Mucosa of descending colon (tissue), 3 donors: Measurements from ENCODE around the gene EVC2. TPM values are rescaled to one million over a fixed set of nuclear protein-coding genes. Genes with fewer than 3 reads are reported as not detected.

Experiments used
- ATAC-seq: fragments of 200-7000 bp; cut with Tn5 transposase; one replicate; pipeline ENCODE4 v1.9.1; 2020; ENCODE audit warnings: mild to moderate bottlenecking, moderate library complexity
- DNase-seq, 3 donors: peaks; one replicate each; pipeline ENCODE4 v3.0.0-alpha.2; 2020
- H3K36me3 ChIP-seq: fragments of 200-600 bp; one replicate; pipeline ENCODE4 v1.8.0; 2021; ENCODE audit warnings: low read depth, mild to moderate bottlenecking
- H3K4me1 ChIP-seq: fragments of 200-600 bp; one replicate; pipeline ENCODE4 v1.8.0; 2021; ENCODE audit warnings: low read depth, mild to moderate bottlenecking
- H3K4me3 ChIP-seq: fragments of 200-600 bp; one replicate; pipeline ENCODE4 v1.8.0; 2021; ENCODE audit warnings: mild to moderate bottlenecking
- H3K9me3 ChIP-seq: fragments of 200-600 bp; one replicate; pipeline ENCODE4 v1.8.0; 2021; ENCODE audit warnings: mild to moderate bottlenecking
- intact Hi-C, 2 donors: fragments of 100-400 bp; cut with DNase I in 1 of 2; cut with micrococcal nuclease in 1 of 2; formaldehyde crosslinking; loops; one replicate each; pipeline versions ENCODE4 v1.11.0 to v1.11.1; 2022; cut with DNase I, micrococcal nuclease
- total RNA-seq, 3 donors: library from RNA; stranded (reverse); fragmentation: NEBNext Ultra II Directional in 2 of 3; extraction: Animal tissue kit (Norgen Biotek cat#: 25700) in 2 of 3; gene quantifications; one replicate each; pipeline versions ENCODE4 v1.2.1 to v1.2.4, GENCODE V29; 2021 to 2023
- TF ChIP-seq, protein P1 (sequence below): fragments of 200-600 bp; IDR thresholded peaks from one replicate; pipeline ENCODE4 v1.8.0; 2022; ENCODE audit warnings: antibody characterized with exemption, mild to moderate bottlenecking
- donor health status: DM: no; HTN: no; CAD: no; lungs with moderate emphysema.
- donor health status: DM: no; HTN: no; CAD: no.
- donor health status: DM: no; HTN: yes; CAD: no.

The EVC2 gene
- total RNA-seq, 3 donors from 2014 or later = 0.64 to 6.5 (median 1.1) TPM

DNA sequence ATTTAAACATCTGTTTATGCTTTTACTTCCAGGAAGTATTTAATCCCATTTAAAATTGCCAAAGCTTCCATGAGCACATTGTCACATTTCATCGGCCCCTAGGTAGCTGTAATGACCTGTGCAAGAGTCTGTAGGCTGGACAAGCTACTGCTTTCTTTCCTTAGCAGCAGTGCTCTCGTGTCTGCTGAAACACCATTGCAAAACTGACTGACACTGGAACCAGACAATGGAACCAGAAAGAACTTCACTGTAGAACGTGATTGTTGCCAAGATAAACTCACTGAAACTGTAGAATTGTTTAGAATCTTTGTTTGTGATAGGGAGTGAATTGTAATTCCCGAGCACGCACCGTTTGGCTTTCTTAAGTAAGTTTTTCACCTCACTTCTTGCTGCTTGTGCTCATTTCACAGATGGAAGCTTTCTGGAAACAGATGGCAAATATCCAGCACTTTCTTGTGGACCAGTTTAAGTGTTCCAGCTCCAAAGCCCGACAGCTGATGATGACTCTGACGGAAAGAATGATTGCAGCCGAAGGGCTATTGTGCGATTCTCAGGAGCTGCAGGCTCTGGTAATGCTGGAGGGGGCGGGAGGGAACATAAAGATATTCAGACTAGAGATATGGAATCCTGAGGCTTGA lies 39.5 kb upstream of the EVC2 start:
- ATAC-seq (no peak), DNase-seq (peak in 1 of 3 donors; percentile 17)
- no peaks in the 10 kb centered on the region for H3K9me3 ChIP-seq
- no peak overlapping the region for H3K4me3 ChIP-seq
- H3K36me3 ChIP-seq = no peaks in the 10 kb centered on the region
- H3K4me1 ChIP-seq = no peaks in the 10 kb centered on the region
- intact Hi-C loops = no loop called here
- TF ChIP-seq, protein P1, sequence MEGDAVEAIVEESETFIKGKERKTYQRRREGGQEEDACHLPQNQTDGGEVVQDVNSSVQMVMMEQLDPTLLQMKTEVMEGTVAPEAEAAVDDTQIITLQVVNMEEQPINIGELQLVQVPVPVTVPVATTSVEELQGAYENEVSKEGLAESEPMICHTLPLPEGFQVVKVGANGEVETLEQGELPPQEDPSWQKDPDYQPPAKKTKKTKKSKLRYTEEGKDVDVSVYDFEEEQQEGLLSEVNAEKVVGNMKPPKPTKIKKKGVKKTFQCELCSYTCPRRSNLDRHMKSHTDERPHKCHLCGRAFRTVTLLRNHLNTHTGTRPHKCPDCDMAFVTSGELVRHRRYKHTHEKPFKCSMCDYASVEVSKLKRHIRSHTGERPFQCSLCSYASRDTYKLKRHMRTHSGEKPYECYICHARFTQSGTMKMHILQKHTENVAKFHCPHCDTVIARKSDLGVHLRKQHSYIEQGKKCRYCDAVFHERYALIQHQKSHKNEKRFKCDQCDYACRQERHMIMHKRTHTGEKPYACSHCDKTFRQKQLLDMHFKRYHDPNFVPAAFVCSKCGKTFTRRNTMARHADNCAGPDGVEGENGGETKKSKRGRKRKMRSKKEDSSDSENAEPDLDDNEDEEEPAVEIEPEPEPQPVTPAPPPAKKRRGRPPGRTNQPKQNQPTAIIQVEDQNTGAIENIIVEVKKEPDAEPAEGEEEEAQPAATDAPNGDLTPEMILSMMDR = no peak

DNA sequence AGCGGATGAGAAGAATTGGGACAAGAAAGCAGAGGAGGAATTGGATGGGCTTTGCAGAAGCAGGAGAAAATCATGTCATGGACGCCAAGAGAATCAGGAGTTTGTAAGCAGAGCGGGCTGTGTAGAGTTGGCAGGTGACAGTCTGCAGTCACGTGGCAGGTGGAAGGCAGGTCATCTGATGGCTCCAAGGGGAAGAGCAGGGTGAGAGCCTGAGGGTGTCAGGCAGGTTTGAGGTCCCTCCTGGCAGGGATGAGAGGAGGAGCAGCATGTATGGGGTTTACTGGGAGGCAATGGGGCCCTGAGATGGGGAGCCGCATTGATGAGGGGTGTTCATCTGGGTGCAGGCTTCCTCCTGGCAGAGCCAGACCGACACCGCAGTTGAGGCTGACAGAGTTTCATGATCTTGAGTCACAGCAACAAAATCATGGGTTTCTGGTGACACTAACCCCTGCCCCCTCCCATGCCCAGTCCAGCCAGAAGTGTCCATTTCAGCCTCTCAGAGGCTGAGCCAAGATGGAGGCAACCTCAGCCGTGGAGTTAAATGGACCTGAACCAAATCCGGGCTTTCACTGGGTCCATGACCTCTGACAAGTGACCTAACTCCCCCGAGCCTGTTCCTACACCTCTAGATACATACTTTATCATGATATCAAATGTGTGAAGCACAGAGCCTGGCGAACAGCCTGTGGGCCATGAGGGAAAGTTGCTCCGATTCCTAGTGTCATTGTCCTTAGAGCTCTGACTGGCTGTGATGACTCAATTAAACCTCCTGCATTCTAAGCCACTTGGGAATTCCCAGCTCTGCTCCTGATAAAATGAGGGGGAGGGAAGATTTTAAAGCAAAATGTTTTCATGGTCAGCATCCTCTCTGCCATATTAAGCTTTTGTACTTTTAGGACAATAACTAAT lies 38.7 kb upstream of the EVC2 start:
- ATAC-seq = no peak
- no peaks in the 10 kb centered on the region for H3K36me3 ChIP-seq
- intact Hi-C loops = no loop called here

DNA sequence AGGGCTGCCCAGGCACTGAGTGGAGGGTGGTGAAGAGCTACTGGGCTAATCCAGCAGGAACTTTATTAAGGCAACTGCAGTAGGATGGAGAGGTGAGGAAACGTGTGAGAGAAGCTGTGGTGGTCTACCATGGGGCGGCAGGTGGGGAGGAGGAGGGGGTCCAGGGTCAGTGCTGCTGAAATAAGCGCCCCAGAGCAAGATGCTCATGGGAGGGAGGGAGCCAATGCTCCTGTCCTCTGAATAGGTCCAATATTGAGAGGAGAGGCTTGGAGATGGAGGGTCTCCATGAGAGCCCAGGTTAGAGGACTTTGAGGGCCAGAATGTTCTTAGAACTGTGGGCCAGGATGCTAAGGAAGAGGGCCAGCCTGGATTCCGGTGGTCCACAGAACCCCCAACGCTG lies 37.9 kb upstream of the EVC2 start:
- ATAC-seq = no peak
- H3K9me3 ChIP-seq = no peaks in the 10 kb centered on the region
- no peaks in the 10 kb centered on the region for H3K4me1 ChIP-seq
- H3K36me3 ChIP-seq = no peaks in the 10 kb centered on the region
- DNase-seq = no peak
- H3K4me3 ChIP-seq = no peak overlapping the region
- TF ChIP-seq, protein P1 = no peak
- intact Hi-C loops = no loop called here

More for the DNA sequence above, 38.7 kb upstream of the EVC2 start:
- no peaks in the 10 kb centered on the region for H3K4me1 ChIP-seq
- no peaks in the 10 kb centered on the region for H3K9me3 ChIP-seq
- TF ChIP-seq, protein P1 = no peak
- DNase-seq = no peak
- H3K4me3 ChIP-seq = no peak overlapping the region

DNA sequence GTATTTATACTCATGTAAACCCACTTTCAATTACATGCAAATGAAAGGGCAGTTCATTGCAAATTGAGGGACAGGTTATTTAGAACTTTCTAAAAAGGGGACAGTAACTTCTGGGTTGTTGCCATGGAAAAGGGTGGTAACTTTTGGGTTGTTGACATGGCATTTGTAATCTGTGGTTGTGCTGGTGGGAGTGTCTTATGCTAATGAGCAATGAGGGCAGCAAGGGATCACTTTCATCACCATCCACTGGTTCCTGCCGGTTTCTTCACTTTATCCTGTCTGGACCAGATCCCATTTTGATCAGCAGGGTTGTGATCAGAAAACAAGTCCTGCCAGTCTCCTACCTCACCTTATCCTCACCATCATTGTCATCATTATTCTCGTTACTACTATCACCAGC lies 34.6 kb upstream of the EVC2 start:
- Histone ChIP-seq H3K4me3 (no peak overlapping the region), H3K36me3 (no peaks in the 10 kb centered on the region), H3K9me3 (no peaks in the 10 kb centered on the region), H3K4me1 (no peaks in the 10 kb centered on the region)
- DNase-seq (no peak), ATAC-seq (no peak)
- intact Hi-C loops = no loop called here
- TF ChIP-seq, protein P1 = no peak

DNA sequence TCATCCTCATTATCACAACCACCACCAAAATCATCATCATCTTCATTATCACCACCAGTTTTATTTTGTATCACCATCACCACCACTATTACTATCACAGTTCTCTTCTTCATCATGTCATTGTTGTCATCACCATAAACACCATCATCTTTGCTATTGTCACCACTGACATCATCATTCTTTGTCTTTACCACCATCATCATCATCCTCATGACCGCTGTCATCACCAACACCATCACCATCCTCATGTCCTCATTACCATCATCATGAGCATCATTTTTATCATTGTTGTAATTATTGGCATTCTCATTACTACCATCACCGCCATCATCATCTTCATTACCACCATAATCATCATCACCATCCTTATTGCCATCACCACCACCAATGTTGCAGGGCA lies 34.0 kb upstream of the EVC2 start:
- TF ChIP-seq, protein P1 = no peak
- Histone ChIP-seq H3K36me3 (no peaks in the 10 kb centered on the region), H3K4me3 (no peak overlapping the region), H3K4me1 (no peaks in the 10 kb centered on the region), H3K9me3 (no peaks in the 10 kb centered on the region)
- DNase-seq (no peak), ATAC-seq (no peak)
- intact Hi-C loops = no loop called here
